HEK293 (cell line): ENCODE measurements around the gene RNF43.

Source experiments
- CTCF ChIA-PET: fragments of 350-600 bp; formaldehyde crosslinking; extraction: SDS; loops from one replicate; lab custom pipeline; 2021; ENCODE audit warnings: antibody characterized with exemption; lab: Yijun Ruan, JAX
- POLR2A ChIA-PET: fragments of 300-600 bp; formaldehyde crosslinking; extraction: SDS; loops from one replicate; lab custom pipeline; 2020; ENCODE audit warnings: antibody characterized with exemption, inconsistent platforms; lab: Yijun Ruan, JAX
- H3K27ac ChIP-seq: fragments of 200-500 bp; sonication (Bioruptor generic); 2 replicates; pipeline ENCODE4 v1.5.1; 2014; ENCODE audit warnings: low read depth, low read length, control low read depth, inconsistent platforms; ENCODE audit errors: extremely low read depth
- H3K36me3 ChIP-seq, 2 experiments: fragments of 200-500 bp in 1 of 2; sonication (Bioruptor generic) in 1 of 2; 1 replicate in 1 of 2; 2 replicates in 1 of 2; pipeline ENCODE4 v1.5.1; 2014 to 2017; ENCODE audit warnings: inconsistent platforms in 2 of 2, low read length in 2 of 2; ENCODE audit not compliant: control insufficient read depth in 2 of 2, insufficient read depth in 1 of 2
- H3K4me1 ChIP-seq: fragments of 200-500 bp; sonication (Bioruptor generic); 2 replicates; pipeline ENCODE4 v1.5.1; 2014; ENCODE audit warnings: mild to moderate bottlenecking, low read length, inconsistent platforms; ENCODE audit not compliant: control insufficient read depth, insufficient read depth
- H3K4me3 ChIP-seq: 2 replicates; pipeline ENCODE4 v1.5.1; 2011; ENCODE audit warnings: low read depth, mild to moderate bottlenecking, control low read depth, low read length, moderate library complexity
- H3K9me3 ChIP-seq: fragments of 200-500 bp; sonication (Bioruptor generic); 2 replicates; pipeline ENCODE4 v1.5.1; 2014; ENCODE audit warnings: low read depth, low read length, inconsistent platforms; ENCODE audit not compliant: control insufficient read depth, insufficient read depth
- FEZF1 ChIP-seq: fragments of 450-650 bp; formaldehyde crosslinking; IDR thresholded peaks from 2 replicates; pipeline ENCODE4 v1.5.1; 2016; ENCODE audit warnings: missing biosample characterization, missing genetic modification characterization
- GLIS1 ChIP-seq: fragments of 450-650 bp; formaldehyde crosslinking; IDR thresholded peaks from 2 replicates; pipeline ENCODE4 v1.5.1; 2016; ENCODE audit warnings: missing biosample characterization, missing genetic modification characterization
- KLF7 ChIP-seq: fragments of 450-650 bp; formaldehyde crosslinking; IDR thresholded peaks from 2 replicates; pipeline ENCODE4 v1.5.1; 2016; ENCODE audit warnings: missing biosample characterization, missing genetic modification characterization, borderline replicate concordance
- TCF7L2 ChIP-seq: IDR thresholded peaks from 2 replicates; pipeline ENCODE4 v1.6.1; 2011; ENCODE audit warnings: low read depth, mild to moderate bottlenecking, inconsistent platforms, low read length, moderate library complexity, borderline replicate concordance
- ZBTB20 ChIP-seq: fragments of 450-650 bp; formaldehyde crosslinking; IDR thresholded peaks from 2 replicates; pipeline ENCODE4 v1.5.1; 2016; ENCODE audit warnings: missing biosample characterization, missing genetic modification characterization
- ZBTB8A ChIP-seq: fragments of 450-650 bp; formaldehyde crosslinking; IDR thresholded peaks from 2 replicates; pipeline ENCODE4 v1.5.1; 2016; ENCODE audit warnings: missing biosample characterization, missing genetic modification characterization
- ZFHX2 ChIP-seq: fragments of 450-650 bp; formaldehyde crosslinking; conservative IDR thresholded peaks from 2 replicates; pipeline ENCODE4 v1.5.1; 2016; ENCODE audit warnings: missing biosample characterization, missing genetic modification characterization
- ZFP37 ChIP-seq: fragments of 450-650 bp; formaldehyde crosslinking; IDR thresholded peaks from 2 replicates; pipeline ENCODE4 v1.5.1; 2016; ENCODE audit warnings: missing biosample characterization, missing genetic modification characterization
- ZFP69B ChIP-seq: fragments of 450-650 bp; formaldehyde crosslinking; IDR thresholded peaks from 2 replicates; pipeline ENCODE4 v1.5.1; 2016; ENCODE audit warnings: missing biosample characterization, missing genetic modification characterization
- ZIC2 ChIP-seq: fragments of 450-650 bp; formaldehyde crosslinking; IDR thresholded peaks from 2 replicates; pipeline ENCODE4 v1.5.1; 2016; ENCODE audit warnings: missing biosample characterization, missing genetic modification characterization
- ZNF10 ChIP-seq: fragments of 450-650 bp; formaldehyde crosslinking; IDR thresholded peaks from 2 replicates; pipeline ENCODE4 v1.5.1; 2017; ENCODE audit warnings: missing biosample characterization, missing genetic modification characterization
- ZNF132 ChIP-seq: fragments of 450-650 bp; formaldehyde crosslinking; IDR thresholded peaks from 2 replicates; pipeline ENCODE4 v1.5.1; 2017; ENCODE audit warnings: missing biosample characterization, missing genetic modification characterization, borderline replicate concordance
- ZNF169 ChIP-seq: fragments of 450-650 bp; formaldehyde crosslinking; IDR thresholded peaks from 2 replicates; pipeline ENCODE4 v1.5.1; 2016; ENCODE audit warnings: missing biosample characterization, missing genetic modification characterization
- ZNF18 ChIP-seq: fragments of 450-650 bp; formaldehyde crosslinking; IDR thresholded peaks from 2 replicates; pipeline ENCODE4 v1.5.1; 2016; ENCODE audit warnings: missing biosample characterization, missing genetic modification characterization
- ZNF184 ChIP-seq: fragments of 450-650 bp; IDR thresholded peaks from 2 replicates; pipeline ENCODE4 v1.5.1; 2018; ENCODE audit warnings: missing biosample characterization, mild to moderate bottlenecking, missing genetic modification characterization
- ZNF202 ChIP-seq: fragments of 450-650 bp; formaldehyde crosslinking; IDR thresholded peaks from 2 replicates; pipeline ENCODE4 v1.5.1; 2016; ENCODE audit warnings: missing biosample characterization, missing genetic modification characterization, borderline replicate concordance
- ZNF221 ChIP-seq: fragments of 450-650 bp; formaldehyde crosslinking; IDR thresholded peaks from 2 replicates; pipeline ENCODE4 v1.5.1; 2017; ENCODE audit warnings: missing biosample characterization, missing genetic modification characterization, borderline replicate concordance
- ZNF341 ChIP-seq: fragments of 450-650 bp; formaldehyde crosslinking; IDR thresholded peaks from 2 replicates; pipeline ENCODE4; 2016; ENCODE audit warnings: low read depth, missing biosample characterization, missing genetic modification characterization
- ZNF350 ChIP-seq: fragments of 450-650 bp; formaldehyde crosslinking; IDR thresholded peaks from 2 replicates; pipeline ENCODE4 v1.5.0; 2017; ENCODE audit warnings: missing biosample characterization, mild to moderate bottlenecking, missing genetic modification characterization
- ZNF366 ChIP-seq: fragments of 450-650 bp; formaldehyde crosslinking; conservative IDR thresholded peaks from 2 replicates; pipeline ENCODE4 v1.5.1; 2016; ENCODE audit warnings: missing biosample characterization, missing genetic modification characterization
- ZNF423 ChIP-seq: fragments of 450-650 bp; formaldehyde crosslinking; IDR thresholded peaks from 2 replicates; pipeline ENCODE4 v1.5.1; 2016; ENCODE audit warnings: missing biosample characterization, missing genetic modification characterization
- ZNF473 ChIP-seq: fragments of 450-650 bp; formaldehyde crosslinking; IDR thresholded peaks from 2 replicates; pipeline ENCODE4 v1.5.1; 2017; ENCODE audit warnings: missing biosample characterization, missing genetic modification characterization
- ZNF510 ChIP-seq: fragments of 450-650 bp; formaldehyde crosslinking; IDR thresholded peaks from 2 replicates; pipeline ENCODE4 v1.5.1; 2018; ENCODE audit warnings: mild to moderate bottlenecking, missing genetic modification characterization, missing biosample characterization; ENCODE audit not compliant: insufficient replicate concordance
- ZNF514 ChIP-seq: fragments of 450-650 bp; formaldehyde crosslinking; IDR thresholded peaks from 2 replicates; pipeline ENCODE4 v1.5.1; 2016; ENCODE audit warnings: missing biosample characterization, missing genetic modification characterization
- ZNF544 ChIP-seq: fragments of 450-650 bp; formaldehyde crosslinking; IDR thresholded peaks from 2 replicates; pipeline ENCODE4 v1.5.0; 2017; ENCODE audit warnings: missing biosample characterization, missing genetic modification characterization
- ZNF623 ChIP-seq: fragments of 450-650 bp; formaldehyde crosslinking; IDR thresholded peaks from 2 replicates; pipeline ENCODE4 v1.5.1; 2016; ENCODE audit warnings: missing biosample characterization, missing genetic modification characterization
- ZNF626 ChIP-seq: fragments of 450-650 bp; sonication (Bioruptor Pico); formaldehyde crosslinking; IDR thresholded peaks from 2 replicates; pipeline ENCODE4 v1.5.1; 2018; ENCODE audit warnings: missing biosample characterization, missing genetic modification characterization, inconsistent platforms
- ZNF701 ChIP-seq: fragments of 450-650 bp; formaldehyde crosslinking; IDR thresholded peaks from 2 replicates; pipeline ENCODE4 v1.5.1; 2016; ENCODE audit warnings: missing biosample characterization, missing genetic modification characterization
- ZNF837 ChIP-seq: fragments of 450-650 bp; formaldehyde crosslinking; IDR thresholded peaks from 2 replicates; pipeline ENCODE4 v1.5.1; 2016; ENCODE audit warnings: missing biosample characterization, missing genetic modification characterization
- ZXDB ChIP-seq: fragments of 450-650 bp; formaldehyde crosslinking; IDR thresholded peaks from 2 replicates; pipeline ENCODE4 v1.5.1; 2016; ENCODE audit warnings: missing biosample characterization, missing genetic modification characterization
- TF ChIP-seq, protein P1 (sequence below): fragments of 450-650 bp; formaldehyde crosslinking; IDR thresholded peaks from 2 replicates; pipeline ENCODE4 v1.5.1; 2017; ENCODE audit warnings: missing biosample characterization, missing genetic modification characterization

The RNF43 gene

DNA sequence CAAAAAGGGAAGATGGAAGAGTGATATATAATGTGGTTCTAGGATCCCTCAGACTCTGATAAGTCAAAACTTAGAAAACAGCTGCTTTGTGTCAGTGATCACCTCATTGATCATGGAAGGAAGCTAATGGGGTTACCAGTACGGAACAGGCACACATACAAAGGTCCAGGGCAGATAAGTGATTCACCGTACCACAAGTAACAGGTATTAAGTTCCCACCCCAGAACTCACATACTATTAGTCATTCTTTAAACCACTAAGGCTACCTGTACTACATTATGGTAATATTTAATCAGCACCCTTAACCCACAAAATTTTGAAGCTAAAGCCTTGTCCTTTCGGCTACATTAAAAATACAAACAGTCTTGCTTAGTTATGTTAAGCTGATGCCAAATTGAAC, 17.4 kb downstream of the RNF43 start:
- no peak overlapping the region for H3K4me3 ChIP-seq
- ChIA-PET POLR2A (interaction anchor here (1.0 kb wide), 1 partner anchor 18 kb away, joined by 3 read pairs; the partner anchor contains the start of gene RNF43), CTCF (interaction anchor here (0.6 to 1.1 kb wide), 3 partner anchors 48 to 150 kb away, joined by 3 read pairs; partner anchors contain the start of gene SUPT4H1)
- H3K9me3 ChIP-seq = no peaks in the 10 kb centered on the region
- no peak for TF ChIP-seq ZNF184 (tag by site-specific recombination)
- no peak for TF ChIP-seq ZBTB20
- TF ChIP-seq ZNF514 (tag by site-specific recombination) = no peak
- H3K36me3 ChIP-seq = no peaks in the 10 kb centered on the region
- peaks cover 34% of the 10 kb centered on the region for H3K4me1 ChIP-seq
- H3K27ac ChIP-seq = no peak overlapping the region

GRCh38 chr17:58398574-58399266, 18.6 kb downstream of the RNF43 start:
- CTCF ChIA-PET = interaction anchor here (0.6 to 0.8 kb wide), 2 partner anchors 9 to 53 kb away, joined by 3 to 5 read pairs; no protein-coding TSS in a partner anchor
- Histone ChIP-seq H3K4me3 (no peak overlapping the region), H3K4me1 (peaks cover 32% of the 10 kb centered on the region), H3K36me3 (no peaks in the 10 kb centered on the region), H3K9me3 (no peaks in the 10 kb centered on the region), H3K27ac (peak overlapping the region; percentile 7; the same call in 1 of the 2 replicates)
- POLR2A ChIA-PET = interaction anchor here (1.0 kb wide), 1 partner anchor 19 kb away, joined by 3 read pairs; the partner anchor contains the start of gene RNF43
- no peak; the same call in 1 of the 2 replicates for TF ChIP-seq ZXDB (tag by site-specific recombination)
- no peak for TF ChIP-seq ZNF544 (tag by site-specific recombination)
- no peak for TF ChIP-seq GLIS1 (tag by site-specific recombination)
- no peak for TF ChIP-seq ZNF626 (tag by site-specific recombination)
- TF ChIP-seq KLF7 (tag by site-specific recombination) = no peak
- peak; percentile 97 for TF ChIP-seq TCF7L2
- TF ChIP-seq ZNF837 (tag by site-specific recombination) = no peak
- no peak for TF ChIP-seq ZNF221 (tag by site-specific recombination)
- no peak for TF ChIP-seq ZFP37 (tag by site-specific recombination)
- no peak for TF ChIP-seq ZNF169 (tag by site-specific recombination)
- TF ChIP-seq ZNF366 (tag by site-specific recombination) = no peak
- peak; percentile 84 for TF ChIP-seq ZNF341
- TF ChIP-seq ZNF18 = no peak
- no peak for TF ChIP-seq ZNF132
- no peak for TF ChIP-seq ZNF10 (tag by site-specific recombination)
- TF ChIP-seq ZBTB8A (tag by site-specific recombination) = peak; percentile 48; the same call in 1 of the 2 replicates
- TF ChIP-seq ZIC2 = peak; percentile 62
- no peak for TF ChIP-seq ZNF510 (tag by site-specific recombination)
- TF ChIP-seq ZNF473 = no peak
- no peak for TF ChIP-seq ZNF701 (tag by site-specific recombination)
- no peak for TF ChIP-seq ZFP69B (tag by site-specific recombination)
- TF ChIP-seq, protein P1, sequence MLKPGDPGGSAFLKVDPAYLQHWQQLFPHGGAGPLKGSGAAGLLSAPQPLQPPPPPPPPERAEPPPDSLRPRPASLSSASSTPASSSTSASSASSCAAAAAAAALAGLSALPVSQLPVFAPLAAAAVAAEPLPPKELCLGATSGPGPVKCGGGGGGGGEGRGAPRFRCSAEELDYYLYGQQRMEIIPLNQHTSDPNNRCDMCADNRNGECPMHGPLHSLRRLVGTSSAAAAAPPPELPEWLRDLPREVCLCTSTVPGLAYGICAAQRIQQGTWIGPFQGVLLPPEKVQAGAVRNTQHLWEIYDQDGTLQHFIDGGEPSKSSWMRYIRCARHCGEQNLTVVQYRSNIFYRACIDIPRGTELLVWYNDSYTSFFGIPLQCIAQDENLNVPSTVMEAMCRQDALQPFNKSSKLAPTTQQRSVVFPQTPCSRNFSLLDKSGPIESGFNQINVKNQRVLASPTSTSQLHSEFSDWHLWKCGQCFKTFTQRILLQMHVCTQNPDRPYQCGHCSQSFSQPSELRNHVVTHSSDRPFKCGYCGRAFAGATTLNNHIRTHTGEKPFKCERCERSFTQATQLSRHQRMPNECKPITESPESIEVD (tag by site-specific recombination) = peak; percentile 72
- TF ChIP-seq FEZF1 = 0 out of 2 replicates have a peak, but pooled peaks have one; percentile 43
- 0 out of 2 replicates have a peak, but pooled peaks have one; percentile 46 for TF ChIP-seq ZFHX2 (tag by site-specific recombination)
- TF ChIP-seq ZNF623 (tag by site-specific recombination) = no peak
- TF ChIP-seq ZNF350 = no peak
- no peak for TF ChIP-seq ZNF202 (tag by site-specific recombination)
- TF ChIP-seq ZNF423 = no peak
